ENCODE results near the gene PDE4D.

Gene PDE4D

GRCh38 chr5:58934629-58935097 lies 958.9 kb downstream of the PDE4D start:
- no peak for DNase-seq (ENCODE audit: low read depth)
- TF ChIP-seq, protein P1, sequence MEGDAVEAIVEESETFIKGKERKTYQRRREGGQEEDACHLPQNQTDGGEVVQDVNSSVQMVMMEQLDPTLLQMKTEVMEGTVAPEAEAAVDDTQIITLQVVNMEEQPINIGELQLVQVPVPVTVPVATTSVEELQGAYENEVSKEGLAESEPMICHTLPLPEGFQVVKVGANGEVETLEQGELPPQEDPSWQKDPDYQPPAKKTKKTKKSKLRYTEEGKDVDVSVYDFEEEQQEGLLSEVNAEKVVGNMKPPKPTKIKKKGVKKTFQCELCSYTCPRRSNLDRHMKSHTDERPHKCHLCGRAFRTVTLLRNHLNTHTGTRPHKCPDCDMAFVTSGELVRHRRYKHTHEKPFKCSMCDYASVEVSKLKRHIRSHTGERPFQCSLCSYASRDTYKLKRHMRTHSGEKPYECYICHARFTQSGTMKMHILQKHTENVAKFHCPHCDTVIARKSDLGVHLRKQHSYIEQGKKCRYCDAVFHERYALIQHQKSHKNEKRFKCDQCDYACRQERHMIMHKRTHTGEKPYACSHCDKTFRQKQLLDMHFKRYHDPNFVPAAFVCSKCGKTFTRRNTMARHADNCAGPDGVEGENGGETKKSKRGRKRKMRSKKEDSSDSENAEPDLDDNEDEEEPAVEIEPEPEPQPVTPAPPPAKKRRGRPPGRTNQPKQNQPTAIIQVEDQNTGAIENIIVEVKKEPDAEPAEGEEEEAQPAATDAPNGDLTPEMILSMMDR (IDR thresholded peaks at IDR 0.05; ENCODE audit: insufficient read depth, low read depth, low read length, missing control alignments) = no peak
- no peak overlapping the region for H3K4me3 ChIP-seq (ENCODE audit: low read length)

DNA sequence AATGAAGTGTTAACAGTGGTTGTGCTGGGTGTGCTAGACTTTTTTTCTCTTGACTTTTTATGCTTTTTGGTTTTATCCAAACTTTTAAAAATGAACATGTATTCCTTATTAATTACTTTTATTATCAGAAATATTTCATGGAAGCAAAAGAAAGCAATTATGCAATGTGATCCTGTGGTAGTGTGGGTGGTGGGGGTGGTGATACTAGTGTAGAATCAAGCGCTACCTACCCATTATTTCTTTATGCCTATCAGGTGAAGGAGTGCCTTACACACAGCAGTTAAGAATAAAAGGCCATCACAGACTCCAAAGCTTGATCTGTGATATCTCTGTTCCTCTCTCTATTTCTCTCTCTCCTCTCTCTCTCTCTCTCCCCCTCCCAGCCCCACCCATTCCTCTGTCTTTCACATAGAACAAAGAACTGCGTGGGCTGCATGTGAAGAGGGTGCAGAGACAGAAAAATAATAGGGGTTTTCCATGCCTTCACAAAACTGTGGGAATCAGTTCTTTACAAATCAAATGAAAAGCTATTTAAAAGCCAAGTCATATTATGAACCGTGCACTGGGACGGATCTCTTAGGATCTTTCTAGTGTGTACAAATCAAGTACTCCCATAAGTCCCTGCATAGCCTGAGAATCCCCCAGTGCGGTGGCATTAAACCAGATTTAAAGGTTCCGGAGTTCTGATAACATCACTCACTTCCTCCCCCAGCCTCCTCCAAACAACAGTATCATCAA lies 959.5 kb downstream of the PDE4D start:
- no peak overlapping the region for H3K4me3 ChIP-seq (ENCODE audit: low read length)
- TF ChIP-seq, protein P1 (IDR thresholded peaks at IDR 0.05; ENCODE audit: insufficient read depth, low read depth, low read length, missing control alignments) = no peak
- no peak for DNase-seq (ENCODE audit: low read depth)

GRCh38 chr5:58932057-58932612 lies 961.4 kb downstream of the PDE4D start:
- DNase-seq (ENCODE audit: low read depth) = no peak
- TF ChIP-seq, protein P1 (IDR thresholded peaks at IDR 0.05; ENCODE audit: insufficient read depth, low read depth, low read length, missing control alignments) = no peak
- no peak overlapping the region for H3K4me3 ChIP-seq (ENCODE audit: low read length)

DNA sequence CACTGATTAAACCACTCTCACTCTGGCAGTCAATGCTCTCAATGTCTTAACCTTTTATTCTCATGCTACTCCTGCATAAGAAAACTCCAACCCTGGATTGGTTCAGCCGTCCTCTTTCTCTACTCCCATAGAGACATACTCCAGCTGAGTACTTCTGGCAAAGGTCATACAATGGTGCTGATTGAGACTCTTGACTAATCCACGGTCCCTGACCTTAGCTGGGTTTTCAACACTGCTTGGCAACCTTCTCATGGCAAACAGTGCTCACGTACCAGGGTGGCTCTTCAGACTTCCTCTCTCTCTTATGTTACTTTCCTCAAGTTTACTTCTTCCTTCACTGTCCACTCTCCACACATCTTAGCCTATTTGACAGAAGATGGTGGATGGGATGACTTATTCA lies 963.0 kb downstream of the PDE4D start:
- TF ChIP-seq, protein P1 (IDR thresholded peaks at IDR 0.05; ENCODE audit: insufficient read depth, low read depth, low read length, missing control alignments) = no peak
- no peak for DNase-seq (ENCODE audit: low read depth)
- no peak overlapping the region for H3K4me3 ChIP-seq (ENCODE audit: low read length)

GRCh38 chr5:58929726-58930125 lies 963.8 kb downstream of the PDE4D start:
- TF ChIP-seq, protein P1 (IDR thresholded peaks at IDR 0.05; ENCODE audit: insufficient read depth, low read depth, low read length, missing control alignments) = no peak
- H3K4me3 ChIP-seq (ENCODE audit: low read length) = no peak overlapping the region
- no peak for DNase-seq (ENCODE audit: low read depth)

- no peak for DNase-seq (ENCODE audit: low read depth)
- TF ChIP-seq, protein P1 (IDR thresholded peaks at IDR 0.05; ENCODE audit: insufficient read depth, low read depth, low read length, missing control alignments) = no peak
Observed at GRCh38 chr5:58927938-58928337, 965.6 kb downstream of the PDE4D start.

More at GRCh38 chr5:58927938-58928337, 965.6 kb downstream of the PDE4D start:
- H3K4me3 ChIP-seq (ENCODE audit: low read length) = no peak overlapping the region

Measured in epithelial cell of esophagus (primary cell).